Measurements from ENCODE around the gene IGFL2.
"Not testable (repeated sequence)": the region's sequence is repeated elsewhere in the genome, so short reads cannot be mapped to it uniquely, and the experiment has no call there.

Gene IGFL2

GRCh38 chr19:46147791-46148288, at the start of gene IGFL2:
TSS of gene IGFL2 (plus strand) at chr19:46148238. CDS start at chr19:46148279, 41 bp downstream.
- DNase-seq (ENCODE audit: low read depth) = no peak
- TF ChIP-seq CTCF (IDR thresholded peaks at IDR 0.05; ENCODE audit: low read depth, low read length, missing control alignments) = no peak

GRCh38 chr19:46100344-46100743, 47.7 kb upstream of the IGFL2 start:
- H3K4me3 ChIP-seq (ENCODE audit: low read depth, low read length) = no peak overlapping the region
- TF ChIP-seq CTCF (IDR thresholded peaks at IDR 0.05; ENCODE audit: low read depth, low read length, missing control alignments) = no peak
- DNase-seq (ENCODE audit: low read depth) = no peak
- in situ Hi-C loops (cut with HindIII; ENCODE audit: low sequenced_read_pairs) = no loop called here

More at GRCh38 chr19:46147791-46148288, at the start of gene IGFL2:
- no peak within 1 kb of the TSS for H3K4me3 ChIP-seq (ENCODE audit: low read depth, low read length)
- in situ Hi-C loops (cut with HindIII; ENCODE audit: low sequenced_read_pairs) = no loop called here

- in situ Hi-C loops (cut with HindIII; ENCODE audit: low sequenced_read_pairs) = no loop called here
- H3K4me3 ChIP-seq (ENCODE audit: low read depth, low read length) = no peak overlapping the region
- no peak for TF ChIP-seq CTCF (IDR thresholded peaks at IDR 0.05; ENCODE audit: low read depth, low read length, missing control alignments)
- no peak for DNase-seq (ENCODE audit: low read depth)
These were observed 46.7 kb upstream of the IGFL2 start for GRCh38 chr19:46101293-46101692.

GRCh38 chr19:46102333-46102732, 45.7 kb upstream of the IGFL2 start:
- H3K4me3 ChIP-seq (ENCODE audit: low read depth, low read length); in situ Hi-C loops (cut with HindIII; ENCODE audit: low sequenced_read_pairs); DNase-seq (ENCODE audit: low read depth): not testable (repeated sequence)

GRCh38 chr19:46107371-46107770, 40.7 kb upstream of the IGFL2 start:
- DNase-seq (ENCODE audit: low read depth) = peak; percentile 68
- no peak overlapping the region for H3K4me3 ChIP-seq (ENCODE audit: low read depth, low read length)
- in situ Hi-C loops (cut with HindIII; ENCODE audit: low sequenced_read_pairs) = no loop called here
- TF ChIP-seq CTCF (IDR thresholded peaks at IDR 0.05; ENCODE audit: low read depth, low read length, missing control alignments) = no peak

GRCh38 chr19:46109876-46110275, 38.2 kb upstream of the IGFL2 start:
- no peak for TF ChIP-seq CTCF (IDR thresholded peaks at IDR 0.05; ENCODE audit: low read depth, low read length, missing control alignments)
- no peak for DNase-seq (ENCODE audit: low read depth)
- in situ Hi-C loops (cut with HindIII; ENCODE audit: low sequenced_read_pairs) = no loop called here
- no peak overlapping the region for H3K4me3 ChIP-seq (ENCODE audit: low read depth, low read length)

- H3K4me3 ChIP-seq (ENCODE audit: low read depth, low read length) = no peak overlapping the region
- TF ChIP-seq CTCF (IDR thresholded peaks at IDR 0.05; ENCODE audit: low read depth, low read length, missing control alignments) = no peak
- in situ Hi-C loops (cut with HindIII; ENCODE audit: low sequenced_read_pairs) = no loop called here
- no peak for DNase-seq (ENCODE audit: low read depth)
These were observed 36.7 kb upstream of the IGFL2 start for GRCh38 chr19:46111376-46111775.

All from astrocyte of the cerebellum (primary cell).